ENCODE data around the gene FSTL3. TPM values are rescaled to one million over a fixed set of nuclear protein-coding genes. Genes with fewer than 3 reads are reported as not detected.

FSTL3 gene
- total and polyA plus RNA-seq, 2 of the 13 experiments (the other 11 are each of a cell fraction or from before 2014, with no cell fraction given): 13.5 to 15.6 TPM

- TF ChIP-seq, protein P1, sequence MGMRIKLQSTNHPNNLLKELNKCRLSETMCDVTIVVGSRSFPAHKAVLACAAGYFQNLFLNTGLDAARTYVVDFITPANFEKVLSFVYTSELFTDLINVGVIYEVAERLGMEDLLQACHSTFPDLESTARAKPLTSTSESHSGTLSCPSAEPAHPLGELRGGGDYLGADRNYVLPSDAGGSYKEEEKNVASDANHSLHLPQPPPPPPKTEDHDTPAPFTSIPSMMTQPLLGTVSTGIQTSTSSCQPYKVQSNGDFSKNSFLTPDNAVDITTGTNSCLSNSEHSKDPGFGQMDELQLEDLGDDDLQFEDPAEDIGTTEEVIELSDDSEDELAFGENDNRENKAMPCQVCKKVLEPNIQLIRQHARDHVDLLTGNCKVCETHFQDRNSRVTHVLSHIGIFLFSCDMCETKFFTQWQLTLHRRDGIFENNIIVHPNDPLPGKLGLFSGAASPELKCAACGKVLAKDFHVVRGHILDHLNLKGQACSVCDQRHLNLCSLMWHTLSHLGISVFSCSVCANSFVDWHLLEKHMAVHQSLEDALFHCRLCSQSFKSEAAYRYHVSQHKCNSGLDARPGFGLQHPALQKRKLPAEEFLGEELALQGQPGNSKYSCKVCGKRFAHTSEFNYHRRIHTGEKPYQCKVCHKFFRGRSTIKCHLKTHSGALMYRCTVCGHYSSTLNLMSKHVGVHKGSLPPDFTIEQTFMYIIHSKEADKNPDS (CRISPR knock-in tag; IDR thresholded peaks at IDR 0.05): no peak
- TF ChIP-seq ZNF138 (CRISPR knock-in tag; IDR thresholded peaks at IDR 0.05; ENCODE audit: low read depth): no peak; the same call in 1 of the 2 replicates
- no peak for TF ChIP-seq MXD1 (CRISPR knock-in tag; IDR thresholded peaks at IDR 0.05)
- TF ChIP-seq, protein P2, sequence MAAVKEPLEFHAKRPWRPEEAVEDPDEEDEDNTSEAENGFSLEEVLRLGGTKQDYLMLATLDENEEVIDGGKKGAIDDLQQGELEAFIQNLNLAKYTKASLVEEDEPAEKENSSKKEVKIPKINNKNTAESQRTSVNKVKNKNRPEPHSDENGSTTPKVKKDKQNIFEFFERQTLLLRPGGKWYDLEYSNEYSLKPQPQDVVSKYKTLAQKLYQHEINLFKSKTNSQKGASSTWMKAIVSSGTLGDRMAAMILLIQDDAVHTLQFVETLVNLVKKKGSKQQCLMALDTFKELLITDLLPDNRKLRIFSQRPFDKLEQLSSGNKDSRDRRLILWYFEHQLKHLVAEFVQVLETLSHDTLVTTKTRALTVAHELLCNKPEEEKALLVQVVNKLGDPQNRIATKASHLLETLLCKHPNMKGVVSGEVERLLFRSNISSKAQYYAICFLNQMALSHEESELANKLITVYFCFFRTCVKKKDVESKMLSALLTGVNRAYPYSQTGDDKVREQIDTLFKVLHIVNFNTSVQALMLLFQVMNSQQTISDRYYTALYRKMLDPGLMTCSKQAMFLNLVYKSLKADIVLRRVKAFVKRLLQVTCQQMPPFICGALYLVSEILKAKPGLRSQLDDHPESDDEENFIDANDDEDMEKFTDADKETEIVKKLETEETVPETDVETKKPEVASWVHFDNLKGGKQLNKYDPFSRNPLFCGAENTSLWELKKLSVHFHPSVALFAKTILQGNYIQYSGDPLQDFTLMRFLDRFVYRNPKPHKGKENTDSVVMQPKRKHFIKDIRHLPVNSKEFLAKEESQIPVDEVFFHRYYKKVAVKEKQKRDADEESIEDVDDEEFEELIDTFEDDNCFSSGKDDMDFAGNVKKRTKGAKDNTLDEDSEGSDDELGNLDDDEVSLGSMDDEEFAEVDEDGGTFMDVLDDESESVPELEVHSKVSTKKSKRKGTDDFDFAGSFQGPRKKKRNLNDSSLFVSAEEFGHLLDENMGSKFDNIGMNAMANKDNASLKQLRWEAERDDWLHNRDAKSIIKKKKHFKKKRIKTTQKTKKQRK (IDR thresholded peaks at IDR 0.05; ENCODE audit: low read length): no peak
- no peak for TF ChIP-seq POLR2AphosphoS2 (IDR thresholded peaks at IDR 0.05; ENCODE audit: low read depth, low read length)
- TF ChIP-seq DMAP1 (CRISPR knock-in tag; IDR thresholded peaks at IDR 0.05): no peak
- no peak for TF ChIP-seq MZF1 (CRISPR knock-in tag; IDR thresholded peaks at IDR 0.05; ENCODE audit: borderline replicate concordance)
- TF ChIP-seq CBX2 (IDR thresholded peaks at IDR 0.05; ENCODE audit: low read depth, low read length): no peak
- no peak for TF ChIP-seq CBX2 (CRISPR knock-in tag; IDR thresholded peaks at IDR 0.05; ENCODE audit: low read depth)
- TF ChIP-seq, protein P3, sequence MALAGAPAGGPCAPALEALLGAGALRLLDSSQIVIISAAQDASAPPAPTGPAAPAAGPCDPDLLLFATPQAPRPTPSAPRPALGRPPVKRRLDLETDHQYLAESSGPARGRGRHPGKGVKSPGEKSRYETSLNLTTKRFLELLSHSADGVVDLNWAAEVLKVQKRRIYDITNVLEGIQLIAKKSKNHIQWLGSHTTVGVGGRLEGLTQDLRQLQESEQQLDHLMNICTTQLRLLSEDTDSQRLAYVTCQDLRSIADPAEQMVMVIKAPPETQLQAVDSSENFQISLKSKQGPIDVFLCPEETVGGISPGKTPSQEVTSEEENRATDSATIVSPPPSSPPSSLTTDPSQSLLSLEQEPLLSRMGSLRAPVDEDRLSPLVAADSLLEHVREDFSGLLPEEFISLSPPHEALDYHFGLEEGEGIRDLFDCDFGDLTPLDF (CRISPR knock-in tag; IDR thresholded peaks at IDR 0.05): no peak
- TF ChIP-seq SP140L (CRISPR knock-in tag; IDR thresholded peaks at IDR 0.05; ENCODE audit: borderline replicate concordance): no peak
- no peak for TF ChIP-seq DMTF1 (CRISPR knock-in tag; IDR thresholded peaks at IDR 0.05)
- TF ChIP-seq, protein P4, sequence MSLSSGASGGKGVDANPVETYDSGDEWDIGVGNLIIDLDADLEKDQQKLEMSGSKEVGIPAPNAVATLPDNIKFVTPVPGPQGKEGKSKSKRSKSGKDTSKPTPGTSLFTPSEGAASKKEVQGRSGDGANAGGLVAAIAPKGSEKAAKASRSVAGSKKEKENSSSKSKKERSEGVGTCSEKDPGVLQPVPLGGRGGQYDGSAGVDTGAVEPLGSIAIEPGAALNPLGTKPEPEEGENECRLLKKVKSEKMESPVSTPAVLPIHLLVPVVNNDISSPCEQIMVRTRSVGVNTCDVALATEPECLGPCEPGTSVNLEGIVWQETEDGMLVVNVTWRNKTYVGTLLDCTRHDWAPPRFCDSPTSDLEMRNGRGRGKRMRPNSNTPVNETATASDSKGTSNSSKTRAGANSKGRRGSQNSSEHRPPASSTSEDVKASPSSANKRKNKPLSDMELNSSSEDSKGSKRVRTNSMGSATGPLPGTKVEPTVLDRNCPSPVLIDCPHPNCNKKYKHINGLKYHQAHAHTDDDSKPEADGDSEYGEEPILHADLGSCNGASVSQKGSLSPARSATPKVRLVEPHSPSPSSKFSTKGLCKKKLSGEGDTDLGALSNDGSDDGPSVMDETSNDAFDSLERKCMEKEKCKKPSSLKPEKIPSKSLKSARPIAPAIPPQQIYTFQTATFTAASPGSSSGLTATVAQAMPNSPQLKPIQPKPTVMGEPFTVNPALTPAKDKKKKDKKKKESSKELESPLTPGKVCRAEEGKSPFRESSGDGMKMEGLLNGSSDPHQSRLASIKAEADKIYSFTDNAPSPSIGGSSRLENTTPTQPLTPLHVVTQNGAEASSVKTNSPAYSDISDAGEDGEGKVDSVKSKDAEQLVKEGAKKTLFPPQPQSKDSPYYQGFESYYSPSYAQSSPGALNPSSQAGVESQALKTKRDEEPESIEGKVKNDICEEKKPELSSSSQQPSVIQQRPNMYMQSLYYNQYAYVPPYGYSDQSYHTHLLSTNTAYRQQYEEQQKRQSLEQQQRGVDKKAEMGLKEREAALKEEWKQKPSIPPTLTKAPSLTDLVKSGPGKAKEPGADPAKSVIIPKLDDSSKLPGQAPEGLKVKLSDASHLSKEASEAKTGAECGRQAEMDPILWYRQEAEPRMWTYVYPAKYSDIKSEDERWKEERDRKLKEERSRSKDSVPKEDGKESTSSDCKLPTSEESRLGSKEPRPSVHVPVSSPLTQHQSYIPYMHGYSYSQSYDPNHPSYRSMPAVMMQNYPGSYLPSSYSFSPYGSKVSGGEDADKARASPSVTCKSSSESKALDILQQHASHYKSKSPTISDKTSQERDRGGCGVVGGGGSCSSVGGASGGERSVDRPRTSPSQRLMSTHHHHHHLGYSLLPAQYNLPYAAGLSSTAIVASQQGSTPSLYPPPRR (CRISPR knock-in tag; IDR thresholded peaks at IDR 0.05; ENCODE audit: borderline replicate concordance): no peak; the same call in 1 of the 2 replicates
- no peak for TF ChIP-seq HMG20B (CRISPR knock-in tag; conservative IDR thresholded peaks at IDR 0.05)
Observed at GRCh38 chr19:662962-663681, 13.1 kb upstream of the FSTL3 start, which contains the start of gene RNF126 (continued).

Measured in HepG2 (cell line).